ENCODE measurements around the gene LDLRAD4.

LDLRAD4 gene

DNA sequence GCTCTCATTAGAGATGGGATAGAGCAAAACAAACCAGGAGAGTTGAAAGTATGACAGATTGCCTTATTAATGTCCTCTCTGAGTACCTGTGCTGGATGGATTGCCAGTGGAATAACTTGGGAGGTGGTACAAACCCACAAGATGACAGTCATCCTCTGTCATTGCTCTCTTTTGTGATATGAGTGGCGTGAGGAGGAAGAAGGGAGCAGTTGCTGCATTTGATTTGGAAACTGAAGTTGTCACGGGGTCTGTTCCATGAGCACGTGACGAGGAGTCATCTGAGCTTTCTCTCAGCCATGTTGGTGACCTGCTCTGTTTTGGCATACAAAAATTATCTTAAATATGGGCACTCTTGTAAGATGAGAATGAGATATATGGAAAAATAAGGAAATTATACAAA, 302.9 kb downstream of the LDLRAD4 start:
- TF ChIP-seq ZFX (IDR thresholded peaks at IDR 0.05) (no peak), CTCF (conservative IDR thresholded peaks at IDR 0.05) (no peak)
- no peak overlapping the region for H3K27ac ChIP-seq

DNA sequence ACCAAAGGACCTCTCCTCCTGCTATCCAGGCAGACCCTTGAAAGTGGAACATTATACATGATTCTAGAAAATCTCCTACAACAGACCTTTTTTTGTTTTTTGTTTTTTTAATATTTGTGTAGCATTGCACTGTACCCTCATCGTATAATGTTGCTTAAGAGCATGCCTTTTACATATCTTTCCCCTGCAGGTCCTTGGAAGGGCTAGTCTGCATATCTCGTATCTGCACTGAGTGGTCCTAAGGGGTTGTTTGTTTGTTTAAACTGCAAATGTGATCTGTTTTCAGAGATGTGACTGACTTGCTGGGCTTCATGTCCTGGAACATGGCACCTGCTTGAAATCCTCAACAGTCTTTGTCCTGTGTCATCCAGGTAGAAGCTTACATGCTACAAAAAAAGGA, 303.7 kb downstream of the LDLRAD4 start:
- no peak for TF ChIP-seq CTCF (conservative IDR thresholded peaks at IDR 0.05)

GRCh38 chr18:13522861-13523660, 304.5 kb downstream of the LDLRAD4 start:
- no peak overlapping the region for H3K27ac ChIP-seq
- TF ChIP-seq ZFX (IDR thresholded peaks at IDR 0.05), result no peak
- no peak for TF ChIP-seq CTCF (conservative IDR thresholded peaks at IDR 0.05)

More for the DNA sequence above, 303.7 kb downstream of the LDLRAD4 start:
- H3K27ac ChIP-seq, result no peak overlapping the region

GRCh38 chr18:13524054-13524453, 305.5 kb downstream of the LDLRAD4 start:
- H3K27ac ChIP-seq, result no peak overlapping the region
- no peak for TF ChIP-seq ZFX (IDR thresholded peaks at IDR 0.05)
- no peak for TF ChIP-seq CTCF (conservative IDR thresholded peaks at IDR 0.05)

DNA sequence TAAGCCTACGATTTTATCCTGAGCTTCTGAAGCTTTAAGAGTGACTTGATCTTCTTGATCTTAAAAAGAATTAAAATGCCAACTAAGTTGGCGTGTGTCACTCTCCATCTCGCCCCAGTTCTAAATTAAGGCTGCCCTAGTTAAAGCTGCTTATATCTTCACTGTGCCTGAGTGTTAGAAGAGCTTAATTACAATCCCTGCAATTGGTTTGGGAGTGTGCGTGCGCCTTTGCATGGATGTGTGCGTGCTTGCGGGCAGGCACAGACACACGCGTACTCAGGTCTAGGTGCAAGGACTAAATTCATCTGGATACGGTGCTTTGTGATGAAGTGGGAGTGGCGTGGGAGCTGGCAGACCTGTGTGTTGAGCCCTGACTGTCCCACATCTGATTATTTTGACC, 306.3 kb downstream of the LDLRAD4 start:
- no peak for TF ChIP-seq CTCF (conservative IDR thresholded peaks at IDR 0.05)
- TF ChIP-seq ZFX (IDR thresholded peaks at IDR 0.05), result no peak
- H3K27ac ChIP-seq, result no peak overlapping the region

DNA sequence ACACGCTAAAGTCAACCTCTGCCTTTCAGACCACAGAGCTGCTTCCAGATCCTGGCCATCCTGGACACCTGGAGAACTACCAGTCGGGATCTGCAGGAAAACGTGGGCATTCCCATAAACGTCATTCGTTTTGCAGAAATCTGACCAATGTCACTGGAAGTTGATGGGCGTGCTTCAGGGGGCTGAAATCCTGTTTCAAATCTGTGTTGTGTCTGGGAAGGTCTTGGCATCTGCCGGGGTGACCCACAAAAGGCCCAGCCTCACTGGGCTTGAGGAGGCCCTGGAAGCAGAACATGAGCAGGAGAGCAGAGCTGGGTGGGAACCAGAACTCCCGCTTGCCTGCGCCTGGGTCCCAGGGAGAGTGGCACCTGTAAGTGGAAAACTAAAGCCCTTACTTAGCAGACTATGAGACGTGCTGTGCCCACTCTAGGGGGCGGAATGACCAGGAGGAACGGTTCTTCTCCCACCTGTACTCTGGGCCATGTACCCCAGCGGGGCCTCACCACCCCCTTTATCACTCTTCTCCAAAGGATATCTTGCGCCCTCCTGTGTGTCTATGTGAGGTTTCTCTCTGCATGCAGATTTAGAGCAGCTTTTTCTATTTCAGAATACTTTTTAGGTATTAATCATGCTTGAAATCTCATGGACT, 306.9 kb downstream of the LDLRAD4 start:
- no peak overlapping the region for H3K27ac ChIP-seq
- no peak for TF ChIP-seq ZFX (IDR thresholded peaks at IDR 0.05)
- no peak for TF ChIP-seq CTCF (conservative IDR thresholded peaks at IDR 0.05)

DNA sequence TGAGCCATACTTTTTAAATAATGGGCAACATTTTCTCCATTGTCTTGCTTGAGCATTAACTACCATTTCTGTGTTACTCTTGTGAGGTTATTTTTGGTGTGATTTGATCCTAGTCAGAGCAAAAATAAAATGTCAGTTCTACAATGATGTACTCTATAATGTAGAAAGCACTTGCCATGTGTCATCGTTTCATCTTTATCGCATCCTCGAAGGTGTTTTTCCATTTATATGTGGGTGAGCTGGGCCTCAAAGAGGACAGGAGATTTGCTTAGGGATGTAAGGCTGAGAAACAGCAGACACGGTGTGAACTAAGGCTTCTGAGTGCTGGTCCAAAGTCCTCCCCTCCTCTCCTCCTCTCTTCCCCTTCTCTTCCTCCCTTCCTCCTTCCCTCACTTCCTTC, 308.0 kb downstream of the LDLRAD4 start:
- no peak overlapping the region for H3K27ac ChIP-seq
- TF ChIP-seq CTCF (conservative IDR thresholded peaks at IDR 0.05), result no peak
- no peak for TF ChIP-seq ZFX (IDR thresholded peaks at IDR 0.05)
